M059J (cell line): ENCODE measurements around the gene PARN. TPM values are rescaled to one million over a fixed set of nuclear protein-coding genes. Genes with fewer than 3 reads are reported as not detected.
"Not testable (repeated sequence)": the region's sequence is repeated elsewhere in the genome, so short reads cannot be mapped to it uniquely, and the experiment has no call there.

Source experiments
- DNase-seq: peaks from one replicate; pipeline ENCODE4 v3.0.0-alpha.2; 2012; ENCODE audit warnings: low read depth
- total RNA-seq: library from RNA; depleted of rRNA; stranded (reverse); fragments of >200 nt; shearing (Covaris generic); gene quantifications from 2 replicates; pipeline ENCODE4 v1.2.3, GENCODE V29; 2014; rRNA removed

The PARN gene, protein sequence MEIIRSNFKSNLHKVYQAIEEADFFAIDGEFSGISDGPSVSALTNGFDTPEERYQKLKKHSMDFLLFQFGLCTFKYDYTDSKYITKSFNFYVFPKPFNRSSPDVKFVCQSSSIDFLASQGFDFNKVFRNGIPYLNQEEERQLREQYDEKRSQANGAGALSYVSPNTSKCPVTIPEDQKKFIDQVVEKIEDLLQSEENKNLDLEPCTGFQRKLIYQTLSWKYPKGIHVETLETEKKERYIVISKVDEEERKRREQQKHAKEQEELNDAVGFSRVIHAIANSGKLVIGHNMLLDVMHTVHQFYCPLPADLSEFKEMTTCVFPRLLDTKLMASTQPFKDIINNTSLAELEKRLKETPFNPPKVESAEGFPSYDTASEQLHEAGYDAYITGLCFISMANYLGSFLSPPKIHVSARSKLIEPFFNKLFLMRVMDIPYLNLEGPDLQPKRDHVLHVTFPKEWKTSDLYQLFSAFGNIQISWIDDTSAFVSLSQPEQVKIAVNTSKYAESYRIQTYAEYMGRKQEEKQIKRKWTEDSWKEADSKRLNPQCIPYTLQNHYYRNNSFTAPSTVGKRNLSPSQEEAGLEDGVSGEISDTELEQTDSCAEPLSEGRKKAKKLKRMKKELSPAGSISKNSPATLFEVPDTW
- total RNA-seq, result 50.2 and 54.3 TPM in 2 replicates

DNA sequence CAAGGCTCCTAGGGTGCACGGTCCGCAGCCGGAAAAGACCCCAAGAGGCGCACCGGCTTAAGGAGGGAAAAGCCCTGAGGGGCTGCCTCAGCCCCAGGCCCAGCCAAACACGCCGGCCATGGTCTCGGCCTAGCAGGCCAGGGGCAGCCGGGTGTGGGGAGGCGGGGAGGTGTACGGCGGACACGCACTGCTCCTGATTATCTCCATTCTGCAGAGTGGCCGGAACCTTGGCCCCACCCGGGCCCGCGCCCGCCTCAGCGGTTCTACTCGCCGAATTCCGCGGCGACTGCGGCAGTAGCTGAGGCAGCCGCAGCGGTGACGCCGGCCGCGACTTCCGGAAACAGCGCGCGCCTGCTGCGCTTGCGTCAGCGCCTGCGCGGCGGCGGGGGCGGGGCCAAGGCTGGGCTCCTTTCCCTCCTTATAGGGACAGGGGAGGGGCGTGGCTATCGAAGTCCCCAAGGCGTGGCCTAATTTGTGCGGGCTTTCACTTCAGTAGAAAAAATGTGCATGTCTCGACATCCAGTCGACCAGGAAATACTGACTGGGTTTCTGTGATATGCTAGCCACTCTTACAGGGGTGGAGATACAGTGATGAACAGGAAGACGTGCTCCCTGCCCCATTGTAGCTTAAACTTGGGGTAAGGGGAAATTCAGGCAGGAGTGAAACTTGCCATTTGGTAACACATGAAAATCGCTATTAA is at the start of gene PARN:
Gene PARN, minus strand, starts transcription at position 342 of the 701 bp plus-strand sequence. Its CDS starts 135 bp downstream, at position 207.
- peak; percentile 96 for DNase-seq

DNA sequence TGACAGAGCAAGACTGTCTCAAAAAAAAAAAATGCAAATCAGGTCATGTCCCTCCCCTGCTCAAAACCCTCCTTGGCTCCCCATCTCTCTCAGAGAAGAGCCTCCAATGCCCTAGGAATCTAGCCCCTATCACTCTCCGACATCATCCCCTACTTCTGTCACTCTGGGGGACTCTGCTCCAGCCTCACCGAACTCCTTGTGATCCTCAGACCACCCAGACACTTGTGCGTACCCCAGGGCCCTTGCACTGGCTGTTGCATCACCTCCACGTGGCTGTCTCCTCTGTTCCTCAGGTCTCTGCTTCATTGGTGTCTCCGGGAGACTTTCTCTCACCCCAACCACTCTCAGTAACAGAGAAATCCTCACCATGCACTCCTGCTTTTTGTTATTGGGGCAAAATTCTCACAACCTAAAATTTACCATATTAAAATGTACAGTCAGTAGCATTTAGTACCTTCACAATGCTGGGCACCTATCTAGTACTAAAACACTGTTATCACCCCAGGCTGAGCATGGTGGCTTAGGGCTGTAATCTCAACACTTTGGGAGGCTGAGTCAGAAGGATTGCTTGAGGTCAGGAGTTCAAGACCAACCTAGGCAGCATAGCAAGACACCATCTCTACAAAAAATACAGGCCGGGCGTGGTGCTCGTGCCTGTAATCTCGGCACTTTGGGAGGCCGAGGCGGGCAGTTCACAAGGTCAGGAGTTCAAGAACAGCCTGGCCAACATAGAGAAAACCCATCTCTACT is 48.9 kb upstream of the PARN start:
- DNase-seq, result no peak

DNA sequence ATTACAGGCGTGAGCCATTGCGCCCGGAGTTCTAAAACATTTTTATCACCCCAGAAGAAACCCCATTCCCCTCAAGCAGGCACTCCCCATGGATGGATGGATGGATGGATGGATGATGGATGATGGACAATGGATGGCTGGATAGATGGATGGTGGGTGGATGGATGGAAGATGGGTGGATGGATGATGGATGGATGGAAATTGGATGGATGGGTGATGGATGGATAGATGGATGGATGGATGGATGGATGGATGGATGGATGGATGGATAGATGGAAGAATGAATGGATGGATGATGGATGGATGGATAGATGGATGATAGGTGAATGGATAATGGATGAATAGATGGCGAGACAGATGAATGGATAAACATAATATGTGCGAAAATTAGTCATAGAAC is 47.6 kb upstream of the PARN start:
- DNase-seq, result no peak

DNA sequence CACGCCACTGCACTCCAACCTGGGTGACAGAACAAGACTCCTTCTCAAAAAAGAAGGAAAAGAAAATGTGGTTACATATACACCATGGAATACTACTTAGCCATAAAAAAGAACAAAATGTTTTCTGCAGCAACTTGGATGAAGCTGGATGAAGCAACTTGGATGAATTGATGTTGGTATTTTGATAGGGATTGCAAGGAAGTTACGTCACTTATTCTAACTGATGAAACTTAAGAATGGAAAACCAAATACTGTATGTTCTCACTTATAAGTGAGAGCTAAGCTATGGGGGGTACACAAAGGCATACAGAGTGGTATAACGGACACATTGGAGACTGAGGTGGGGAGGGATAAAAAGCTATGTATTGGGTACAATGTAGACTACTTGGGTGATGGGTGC is 46.6 kb upstream of the PARN start:
- no peak for DNase-seq

DNA sequence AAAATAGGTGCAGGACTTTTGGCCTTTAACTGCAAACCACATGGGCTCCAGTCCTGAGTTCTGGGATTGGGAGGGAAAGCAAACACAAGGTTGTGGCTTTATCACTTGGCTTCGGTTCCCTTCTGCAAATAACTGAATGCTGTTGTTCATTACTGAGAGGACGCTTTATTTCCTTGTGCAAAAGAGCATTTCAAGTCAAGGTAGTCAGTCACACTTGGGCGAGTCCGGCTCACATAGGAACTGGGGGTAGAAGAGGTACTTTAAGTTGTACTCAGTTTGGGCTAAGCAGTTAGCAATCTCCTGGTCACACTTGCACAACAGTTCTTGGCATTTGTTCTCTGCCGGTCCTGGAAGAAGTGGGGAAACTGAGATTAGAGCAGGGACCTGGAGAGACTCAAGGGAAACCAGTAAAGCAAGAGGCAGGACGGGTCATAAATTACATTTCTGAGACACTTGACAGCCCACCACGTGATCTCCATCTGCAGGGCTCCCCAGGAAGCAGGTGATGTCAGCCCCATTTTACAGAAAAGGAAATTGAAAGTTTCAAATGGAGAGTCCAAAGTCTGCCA is 42.4 kb upstream of the PARN start:
- no peak for DNase-seq

DNA sequence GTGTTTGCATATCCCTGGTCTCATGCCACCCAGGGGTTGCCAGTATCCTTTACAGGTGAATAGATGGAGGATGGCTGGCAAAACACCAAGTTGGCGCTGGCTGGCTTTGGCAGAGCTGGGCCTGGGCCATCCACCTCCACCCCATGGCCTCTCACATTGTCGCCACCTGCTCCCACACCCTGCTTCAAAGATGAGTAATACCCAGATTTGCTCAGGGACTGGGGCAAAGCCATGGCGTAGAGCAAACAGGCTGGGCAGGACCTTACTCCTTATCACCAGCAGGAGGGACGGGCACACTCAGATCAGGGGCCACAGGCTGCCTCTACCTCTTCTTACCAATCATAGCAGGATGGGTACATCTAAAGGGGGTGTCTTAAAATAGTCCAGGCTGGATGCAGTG is 39.7 kb upstream of the PARN start:
- DNase-seq, result peak; percentile 34

DNA sequence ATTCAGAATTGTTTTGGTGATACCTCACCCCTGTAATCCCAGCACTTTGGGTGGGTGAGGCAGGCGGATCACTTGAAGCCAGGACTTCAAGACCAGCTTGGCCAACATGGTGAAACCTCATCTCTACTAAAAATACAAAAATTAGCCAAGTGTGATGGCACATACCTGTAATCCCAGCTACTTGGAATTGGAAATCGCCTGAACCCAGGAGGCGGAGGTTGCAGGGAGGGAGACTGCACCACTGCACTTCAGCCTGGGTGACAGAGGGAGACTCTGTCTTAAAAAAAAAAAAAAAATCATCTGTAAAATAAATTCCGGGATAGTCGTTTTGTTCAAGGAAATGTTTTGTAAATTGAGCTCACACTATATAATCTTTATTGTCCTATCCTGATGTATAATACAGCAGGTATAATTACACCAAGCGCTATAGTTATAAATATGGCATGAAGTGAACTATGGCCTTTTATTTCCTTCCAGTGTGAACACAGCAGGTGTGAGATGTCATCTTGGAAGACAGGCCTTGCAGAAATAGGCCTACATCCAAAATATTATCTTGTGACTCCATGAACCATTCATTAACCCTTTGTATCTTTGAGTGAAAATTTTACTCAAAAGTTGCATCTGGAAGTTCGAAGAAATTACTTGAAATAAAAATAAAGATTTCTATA is 38.6 kb upstream of the PARN start:
- no peak for DNase-seq

DNA sequence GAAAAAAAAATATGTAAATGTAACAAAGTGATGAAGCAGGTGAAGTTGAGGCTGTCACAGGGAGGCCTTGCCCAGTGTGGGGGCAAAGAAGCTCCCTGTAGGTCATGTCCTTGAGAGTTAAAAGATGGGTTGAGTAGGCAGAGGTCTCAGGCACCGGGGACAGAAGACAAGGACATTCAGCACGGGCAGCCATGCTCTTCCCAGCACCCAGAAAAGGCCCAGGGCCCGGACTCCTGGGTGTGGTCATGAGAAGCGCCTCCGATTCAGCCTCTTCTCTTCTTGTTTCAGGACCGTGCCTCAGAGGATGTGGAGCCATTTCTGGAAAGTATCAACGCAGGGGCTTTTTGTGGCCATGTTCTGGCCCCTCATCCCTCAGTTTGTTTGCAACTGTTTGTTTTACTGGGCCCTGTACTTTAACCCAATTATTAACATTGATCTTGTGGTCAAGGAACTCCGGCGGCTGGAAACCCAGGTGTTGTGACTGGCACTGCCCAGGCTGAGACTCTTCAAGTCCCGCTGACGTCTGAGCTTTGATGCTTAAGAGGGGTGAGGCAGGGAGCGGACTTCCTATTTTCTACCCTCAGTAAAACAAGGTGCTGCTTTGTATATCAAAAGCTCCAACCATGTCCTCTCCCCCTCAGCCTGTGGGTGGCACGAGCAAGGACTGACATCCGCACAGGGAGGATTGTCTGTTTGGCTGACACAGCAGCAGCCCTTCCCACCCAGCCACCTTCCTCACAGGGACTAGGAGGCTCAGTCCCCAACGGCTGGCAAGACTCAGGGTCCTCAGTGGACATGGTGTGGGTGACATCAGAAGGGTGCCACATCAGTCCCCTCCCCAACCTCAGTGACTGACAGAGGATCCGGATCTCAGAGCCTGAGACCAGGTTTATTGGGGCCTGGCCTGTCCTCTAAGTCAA is 37.5 kb upstream of the PARN start:
- no peak for DNase-seq

DNA sequence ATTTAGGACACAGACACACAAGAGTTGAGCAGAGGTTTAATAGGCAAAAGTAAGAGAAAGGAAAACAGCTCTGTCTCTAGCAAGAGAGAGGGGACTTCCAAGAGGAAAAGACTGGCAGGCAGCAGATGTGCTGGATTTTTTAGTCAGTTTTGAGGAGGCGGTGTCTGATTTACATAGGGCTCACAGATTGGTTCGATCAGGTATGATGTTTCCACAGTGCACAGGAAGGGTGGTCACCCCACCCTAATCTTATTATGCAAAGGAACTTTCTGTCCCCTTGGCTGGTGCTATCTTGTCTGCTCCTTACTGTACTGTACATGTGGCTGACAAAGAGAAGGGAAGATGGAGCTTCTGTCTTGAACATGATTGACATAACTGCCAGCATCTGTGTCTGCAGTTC is 28.0 kb upstream of the PARN start:
- no peak for DNase-seq

DNA sequence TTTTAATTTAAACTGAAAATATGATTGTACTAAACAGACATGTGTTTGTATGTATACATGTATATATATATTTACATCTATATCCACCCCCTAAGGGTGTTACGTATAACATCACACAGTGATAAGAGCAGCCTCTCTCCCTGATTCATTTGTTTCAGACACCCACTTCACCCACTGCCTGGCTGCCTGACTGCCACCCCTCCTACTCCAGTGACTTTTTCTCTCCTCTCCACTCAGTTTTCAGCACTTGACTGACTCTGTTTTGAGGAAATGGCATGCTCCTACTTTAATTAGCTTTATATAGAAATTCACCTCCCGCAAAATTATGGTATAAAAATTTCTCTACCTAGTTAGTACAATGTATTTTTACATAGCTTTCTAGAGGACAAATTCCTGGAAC is 22.7 kb upstream of the PARN start:
- DNase-seq, result no peak

DNA sequence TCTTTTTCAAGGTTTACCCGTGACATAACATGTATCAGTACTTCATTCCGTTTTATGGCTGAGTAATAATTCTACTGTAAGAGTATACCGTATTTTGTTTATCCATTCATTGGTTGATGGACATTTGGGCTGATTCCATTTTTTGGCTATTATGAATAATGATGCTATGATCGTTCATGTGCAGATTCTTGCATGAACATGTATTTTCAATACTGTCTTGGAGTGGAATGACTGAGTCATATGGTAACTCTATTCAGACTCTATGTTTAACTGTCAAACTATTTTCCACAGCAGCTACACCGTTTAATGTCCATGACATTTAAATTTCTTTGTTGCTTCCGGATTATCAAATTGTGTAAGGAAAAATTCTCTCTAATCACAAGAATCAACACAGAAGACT is 20.6 kb upstream of the PARN start:
- no peak for DNase-seq

DNA sequence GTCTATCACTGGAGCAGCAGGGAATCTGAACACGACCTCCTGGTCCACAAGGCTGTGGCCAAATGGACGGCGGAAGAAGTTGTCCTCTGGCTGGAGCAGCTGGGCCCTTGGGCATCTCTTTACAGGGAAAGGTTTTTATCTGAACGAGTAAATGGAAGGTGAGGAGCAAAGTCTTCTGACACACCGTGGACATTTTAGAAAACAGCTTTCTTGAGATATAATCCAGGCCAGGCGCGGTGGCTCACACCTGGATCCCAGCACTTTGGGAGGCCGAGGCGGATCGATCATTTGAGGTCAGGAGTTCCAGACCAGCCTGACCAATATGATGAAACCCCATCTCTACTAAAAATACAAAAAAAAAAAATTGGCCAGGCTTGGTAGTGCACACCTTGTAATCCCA is 19.8 kb upstream of the PARN start:
- no peak for DNase-seq

DNA sequence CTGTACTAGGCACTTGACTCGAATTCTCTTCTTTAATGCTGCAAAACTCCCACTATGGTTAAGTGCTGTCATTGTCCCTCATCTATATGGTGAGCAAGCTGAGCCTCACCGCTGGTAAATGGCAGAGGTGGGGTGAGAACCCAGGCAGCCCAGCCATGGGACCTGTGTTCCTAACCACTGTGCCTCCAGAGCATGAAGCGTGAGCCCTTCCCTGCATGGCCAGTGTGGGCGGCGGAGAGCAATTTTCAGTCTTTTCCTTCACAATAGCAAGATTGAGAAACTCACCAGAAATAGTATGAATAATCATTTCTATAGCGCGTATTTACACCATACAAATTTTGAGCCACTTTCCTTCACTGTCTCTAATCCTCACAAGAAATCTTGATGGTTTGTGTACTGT is 11.9 kb upstream of the PARN start:
- no peak for DNase-seq

DNA sequence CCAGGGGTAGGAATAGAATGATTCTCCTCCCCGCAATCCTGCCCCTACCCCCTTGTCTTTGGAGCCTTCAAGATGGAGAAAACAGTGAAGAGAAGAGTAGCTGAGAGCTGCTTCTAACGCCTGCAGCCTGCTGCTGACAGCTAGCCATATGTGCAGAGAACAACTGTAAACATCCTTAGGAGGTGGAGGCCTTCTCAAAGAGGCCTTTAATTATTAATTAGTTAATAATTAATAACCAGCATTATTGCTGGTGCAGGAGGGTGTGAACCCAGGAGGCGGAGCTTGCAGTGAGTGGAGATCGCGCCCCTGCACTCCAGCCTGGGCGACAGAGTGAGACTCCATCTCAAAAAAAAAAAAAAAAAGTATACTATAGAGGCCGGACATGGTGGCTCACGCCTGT is 11.1 kb upstream of the PARN start:
- no peak for DNase-seq

DNA sequence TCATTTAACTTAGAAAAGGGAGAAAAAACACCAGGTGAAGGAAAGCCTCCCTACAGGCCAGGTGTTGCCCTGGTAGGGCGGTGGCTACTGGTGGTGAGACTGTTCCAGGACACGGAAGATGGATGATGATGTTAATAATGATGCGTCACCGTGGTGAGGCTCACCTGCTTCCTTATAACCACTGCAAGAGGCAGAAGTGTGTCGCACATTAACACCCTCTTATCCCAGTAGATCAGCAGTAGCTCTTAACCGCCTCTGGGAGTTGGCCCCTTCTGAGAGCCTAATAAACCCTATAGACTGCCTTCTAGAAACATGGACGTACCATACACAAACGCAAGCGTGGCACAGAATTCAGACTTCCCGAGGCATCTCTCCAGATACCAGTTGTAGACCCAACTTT is 10.5 kb upstream of the PARN start:
- no peak for DNase-seq

DNA sequence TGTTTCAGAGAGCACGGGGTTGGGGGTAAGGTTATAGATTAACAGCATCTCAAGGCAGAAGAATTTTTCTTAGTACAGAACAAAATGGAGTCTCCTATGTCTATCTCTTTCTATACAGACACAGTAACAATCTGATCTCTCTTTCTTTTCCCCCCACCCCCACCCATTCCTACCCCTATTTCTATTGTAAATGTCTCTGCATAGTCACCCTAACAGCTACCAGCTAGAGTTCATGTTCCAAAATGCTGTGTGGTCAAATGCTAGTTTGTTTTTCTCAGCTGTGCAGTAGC is 6.8 kb upstream of the PARN start:
- DNase-seq, result not testable (repeated sequence)

DNA sequence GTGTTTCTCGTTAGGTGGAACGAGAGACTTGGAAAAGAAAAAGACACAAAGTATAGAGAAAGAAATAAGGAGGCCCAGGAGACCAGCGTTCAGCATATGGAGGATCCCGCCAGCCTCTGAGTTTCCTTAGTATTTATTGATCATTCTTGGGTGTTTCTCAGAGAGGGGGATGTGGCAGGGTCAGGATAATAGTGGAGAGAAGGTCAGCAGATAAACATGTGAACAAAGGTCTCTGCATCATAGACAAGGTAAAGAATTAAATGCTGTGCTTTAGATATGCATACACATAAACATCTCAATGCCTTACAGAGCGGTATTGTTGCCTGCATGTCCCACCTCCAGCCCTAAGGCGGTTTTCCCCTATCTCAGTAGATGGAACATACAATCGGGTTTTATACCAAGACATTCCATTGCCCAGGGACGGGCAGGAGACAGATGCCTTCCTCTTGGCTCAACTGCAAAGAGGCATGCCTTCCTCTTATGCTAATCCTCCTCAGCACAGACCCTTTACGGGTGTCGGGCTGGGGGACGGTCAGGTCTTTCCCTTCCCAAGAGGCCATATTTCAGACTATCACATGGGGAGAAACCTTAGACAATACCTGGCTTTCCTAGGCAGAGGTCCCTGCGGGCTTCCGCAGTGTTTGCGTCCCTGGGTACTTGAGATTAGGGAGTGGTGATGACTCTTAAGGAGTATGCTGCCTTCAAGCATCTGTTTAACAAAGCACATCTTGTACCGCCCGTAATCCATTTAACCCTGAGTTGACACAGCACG is 6.3 kb upstream of the PARN start:
- DNase-seq, result not testable (repeated sequence)

DNA sequence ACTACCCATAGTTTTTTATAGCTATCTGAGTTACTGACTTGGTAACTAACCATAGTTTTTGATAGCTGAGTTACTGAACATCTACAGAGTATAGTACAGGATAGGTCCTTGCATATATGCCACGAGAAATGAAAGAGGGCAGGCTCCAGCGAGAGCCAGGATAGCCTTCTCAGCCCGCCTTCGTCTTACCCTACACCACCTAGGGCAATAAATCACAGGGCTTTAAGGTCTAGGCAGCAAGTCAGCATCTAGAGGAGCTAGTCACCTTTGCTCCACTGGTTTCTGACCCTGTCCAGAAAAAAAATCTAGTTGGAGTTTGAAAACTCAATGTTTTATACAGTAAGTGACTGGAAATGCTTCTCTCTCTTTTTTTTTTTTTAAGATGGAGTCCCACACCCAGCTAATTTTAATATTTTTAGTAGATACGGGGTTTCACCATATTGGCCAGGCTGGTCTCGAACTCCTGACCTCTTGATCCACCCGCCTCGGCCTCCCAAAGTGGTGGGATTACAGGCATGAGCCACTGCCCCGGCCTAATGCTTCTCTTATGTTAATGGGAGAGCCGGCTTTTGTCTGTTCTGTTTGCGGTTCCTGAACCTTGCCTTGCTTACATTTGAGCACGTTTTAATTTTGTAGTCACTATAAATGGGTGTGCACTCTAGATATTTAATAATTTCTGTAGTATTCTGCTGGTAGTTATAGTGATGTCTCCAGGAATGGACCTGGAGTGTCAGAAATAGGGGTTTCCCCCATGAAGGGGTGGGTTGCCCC is 5.5 kb upstream of the PARN start:
- DNase-seq, result no peak

DNA sequence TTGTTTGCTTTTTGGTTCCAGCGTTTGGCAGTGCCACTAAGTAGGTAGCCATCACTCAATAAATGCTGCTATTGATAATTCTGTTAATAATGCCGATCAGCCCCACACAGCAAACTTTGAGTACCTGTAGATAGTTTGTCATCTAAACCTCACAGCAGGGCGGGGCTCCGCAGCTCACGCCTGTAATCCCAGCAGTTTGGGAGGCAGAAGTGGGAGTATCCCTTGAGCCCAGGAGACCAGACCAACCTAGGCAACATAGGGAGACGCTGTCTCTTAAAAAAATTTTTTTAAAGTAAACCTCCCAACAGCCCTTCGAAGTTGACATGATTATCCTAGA is 4.3 kb upstream of the PARN start:
- no peak for DNase-seq
